H1 (cell line): Measurements from ENCODE around the gene PLCZ1. TPM values are rescaled to one million over a fixed set of nuclear protein-coding genes. Genes with fewer than 3 reads are reported as not detected.
A peak's percentile ranks its signal among the peaks of the same experiment; 100 is the strongest.

ENCODE experiments used
- CTCF ChIA-PET: fragments of 300-600 bp; sonication (Branson Sonifier 250); formaldehyde crosslinking; loops from one replicate; lab custom pipeline; 2021; ENCODE audit not compliant: partially characterized antibody; lab: Charles Lee
- POLR2A ChIA-PET: fragments of 300-600 bp; sonication (Branson Sonifier 250); formaldehyde crosslinking; loops from one replicate; lab custom pipeline; 2021; ENCODE audit warnings: inconsistent platforms; ENCODE audit not compliant: partially characterized antibody; lab: Charles Lee
- DNase-seq, 2 experiments: peaks; one replicate each; pipeline versions ENCODE4 v3.0.0 to v3.0.0-alpha.2; 2010 to 2022; ENCODE audit warnings: low spot score in 2 of 2, low read depth in 1 of 2, mixed read lengths in 1 of 2
- FAIRE-seq: peaks from 2 replicates; lab custom pipeline; 2011; peaks lifted over from hg19 to GRCh38; lab: Jason Lieb, UNC
- H2AFZ ChIP-seq: 2 replicates; pipeline ENCODE4 v1.8.1; 2012; ENCODE audit warnings: low read length, inconsistent platforms
- H2AK5ac ChIP-seq: 2 replicates; pipeline ENCODE4 v1.6.1; 2013; ENCODE audit warnings: low read depth, low read length
- H2BK120ac ChIP-seq: replicated peaks from 2 replicates; pipeline ENCODE3; 2013; ENCODE audit warnings: low read depth, low read length, inconsistent platforms
- H2BK12ac ChIP-seq: 2 replicates; pipeline ENCODE4 v1.6.1; 2013; ENCODE audit warnings: low read depth, low read length
- H2BK15ac ChIP-seq: 2 replicates; pipeline ENCODE4 v1.6.1; 2013; ENCODE audit warnings: low read length
- H2BK20ac ChIP-seq: 2 replicates; pipeline ENCODE4 v1.6.1; 2013; ENCODE audit warnings: low read length
- H2BK5ac ChIP-seq: 2 replicates; pipeline ENCODE4 v1.6.1; 2013; ENCODE audit warnings: low read depth, low read length
- H3K14ac ChIP-seq: 2 replicates; pipeline ENCODE4 v1.6.1; 2013; ENCODE audit warnings: inconsistent platforms; ENCODE audit not compliant: insufficient read length
- H3K18ac ChIP-seq: 2 replicates; pipeline ENCODE4 v1.6.1; 2013; ENCODE audit warnings: low read length; ENCODE audit errors: extremely low read depth
- H3K23ac ChIP-seq: 2 replicates; pipeline ENCODE4 v1.6.1; 2013; ENCODE audit warnings: inconsistent platforms; ENCODE audit not compliant: insufficient read length
- H3K23me2 ChIP-seq: 2 replicates; pipeline ENCODE4 v1.6.1; 2013; ENCODE audit warnings: low read depth, low read length
- H3K27ac ChIP-seq: 2 replicates; pipeline ENCODE4 v1.6.1; 2011; ENCODE audit warnings: low read depth, low read length, inconsistent platforms
- H3K27me3 ChIP-seq, 4 experiments: replicated peaks in 1 of 4; 1 replicate in 1 of 4; 2 replicates in 3 of 4; pipeline versions ENCODE4 v1.6.1 to v1.8.1; 2011 to 2013; ENCODE audit warnings: low read length in 3 of 4, mild to moderate bottlenecking in 3 of 4, inconsistent platforms in 2 of 4, mixed read lengths in 2 of 4, moderate library complexity in 1 of 4; ENCODE audit not compliant: control insufficient read depth in 3 of 4, insufficient read depth in 3 of 4; ENCODE audit errors: extremely low read depth in 1 of 4
- H3K36me3 ChIP-seq, 4 experiments: 2 replicates each; pipeline versions ENCODE4 v1.6.1 to v1.8.1; 2011 to 2013; ENCODE audit warnings: mild to moderate bottlenecking in 4 of 4, low read length in 3 of 4, moderate library complexity in 2 of 4, control low read depth in 1 of 4, inconsistent platforms in 1 of 4; ENCODE audit not compliant: insufficient read depth in 4 of 4, control insufficient read depth in 2 of 4
- H3K4ac ChIP-seq: replicated peaks from 2 replicates; pipeline ENCODE3; 2013; ENCODE audit warnings: low read length, low read depth, mixed read lengths, inconsistent platforms; ENCODE audit not compliant: insufficient read length
- H3K4me1 ChIP-seq, 4 experiments: replicated peaks in 1 of 4; 1 replicate in 1 of 4; 2 replicates in 3 of 4; pipeline versions ENCODE4 v1.6.1 to v1.8.1; 2011 to 2013; ENCODE audit warnings: low read length in 3 of 4, inconsistent platforms in 2 of 4, mixed read lengths in 1 of 4; ENCODE audit not compliant: insufficient read depth in 4 of 4, control insufficient read depth in 3 of 4
- H3K4me2 ChIP-seq, 2 experiments: 2 replicates each; pipeline versions ENCODE4 v1.6.1 to v1.8.1; 2011 to 2013; ENCODE audit warnings: low read depth in 2 of 2, low read length in 2 of 2, control low read depth in 1 of 2, inconsistent platforms in 1 of 2, mild to moderate bottlenecking in 1 of 2; ENCODE audit not compliant: insufficient read depth in 1 of 2
- H3K4me3 ChIP-seq, 4 experiments: fragments of 200-600, 300-600 bp in 1 of 4; sonication (generic), shearing (Covaris generic), sonication (Bioruptor Twin) in 1 of 4; 2 replicates each; pipeline versions ENCODE4 v1.5.1 to v1.8.1; 2011 to 2016; ENCODE audit warnings: low read length in 4 of 4, low read depth in 3 of 4, control low read depth in 2 of 4, inconsistent platforms in 2 of 4, mild to moderate bottlenecking in 2 of 4, mixed read lengths in 1 of 4, moderate library complexity in 1 of 4; ENCODE audit not compliant: insufficient read depth in 2 of 4; ENCODE audit errors: extremely low read depth in 1 of 4
- H3K56ac ChIP-seq: replicated peaks from 2 replicates; pipeline ENCODE3; 2013; ENCODE audit warnings: low read depth, mild to moderate bottlenecking, mixed read lengths, low read length, inconsistent platforms; ENCODE audit not compliant: insufficient read length
- H3K79me1 ChIP-seq: 2 replicates; pipeline ENCODE4 v1.6.1; 2013; ENCODE audit warnings: low read depth, low read length, control low read depth
- H3K79me2 ChIP-seq, 2 experiments: 2 replicates each; pipeline versions ENCODE4 v1.6.1 to v1.8.1; 2012 to 2013; ENCODE audit warnings: low read length in 2 of 2, mild to moderate bottlenecking in 2 of 2, inconsistent platforms in 1 of 2; ENCODE audit not compliant: insufficient read depth in 2 of 2, control insufficient read depth in 1 of 2
- H3K9ac ChIP-seq, 4 experiments: replicated peaks in 1 of 4; 1 replicate in 1 of 4; 2 replicates in 3 of 4; pipeline versions ENCODE4 v1.6.1 to v1.8.1; 2011 to 2013; ENCODE audit warnings: low read depth in 3 of 4, low read length in 3 of 4, control low read depth in 2 of 4, mild to moderate bottlenecking in 2 of 4, moderate library complexity in 2 of 4, inconsistent platforms in 1 of 4; ENCODE audit errors: extremely low read depth in 1 of 4
- H3K9me3 ChIP-seq, 2 experiments: 2 replicates each; pipeline versions ENCODE4 v1.6.1 to v1.8.1; 2012 to 2013; ENCODE audit warnings: mild to moderate bottlenecking in 2 of 2, moderate library complexity in 2 of 2, control low read depth in 1 of 2, inconsistent platforms in 1 of 2, low read depth in 1 of 2, low read length in 1 of 2, mixed read lengths in 1 of 2; ENCODE audit not compliant: insufficient read depth in 2 of 2
- H4K20me1 ChIP-seq, 2 experiments: replicated peaks in 1 of 2; 2 replicates each; pipeline versions ENCODE3 to v1.8.1; 2011 to 2013; ENCODE audit warnings: inconsistent platforms in 2 of 2, low read length in 2 of 2, mild to moderate bottlenecking in 1 of 2; ENCODE audit not compliant: insufficient read depth in 2 of 2, control insufficient read depth in 1 of 2
- H4K5ac ChIP-seq: 2 replicates; pipeline ENCODE4 v1.6.1; 2013; ENCODE audit warnings: low read length, low read depth, mixed read lengths, inconsistent platforms; ENCODE audit not compliant: insufficient read length
- H4K8ac ChIP-seq: 2 replicates; pipeline ENCODE4 v1.8.0; 2013; ENCODE audit warnings: mild to moderate bottlenecking, moderate library complexity, low read length, inconsistent platforms; ENCODE audit not compliant: insufficient read depth; ENCODE audit errors: extremely low read depth
- H4K91ac ChIP-seq: replicated peaks from 2 replicates; pipeline ENCODE3; 2013; ENCODE audit warnings: low read length, mixed read lengths, inconsistent platforms; ENCODE audit not compliant: insufficient read length
- ASH2L ChIP-seq: fragments of 200-600, 300-600 bp; sonication (generic); IDR thresholded peaks from one replicate; pipeline ENCODE4 v1.7.1; 2017; ENCODE audit warnings: low read length
- EGR1 ChIP-seq: IDR thresholded peaks from 2 replicates; pipeline ENCODE4 v1.6.1; 2011; ENCODE audit warnings: low read depth, low read length, borderline replicate concordance
- EZH2 ChIP-seq: fragments of 200-600 bp; sonication (generic); IDR thresholded peaks from 2 replicates; pipeline ENCODE4 v1.7.1; 2012; ENCODE audit warnings: low read depth, mild to moderate bottlenecking, moderate library complexity, low read length, inconsistent platforms; ENCODE audit not compliant: severe bottlenecking
- GABPA ChIP-seq: IDR thresholded peaks from 2 replicates; pipeline ENCODE4 v1.6.1; 2011; ENCODE audit warnings: mild to moderate bottlenecking, low read length, moderate library complexity, borderline replicate concordance; ENCODE audit not compliant: insufficient read depth
- GTF2F1 ChIP-seq: IDR thresholded peaks from 2 replicates; pipeline ENCODE4 v1.6.1; 2012; ENCODE audit warnings: low read depth, low read length, improper control_type of control experiment, borderline replicate concordance
- KDM5A ChIP-seq: fragments of 200-600 bp; IDR thresholded peaks from 2 replicates; pipeline ENCODE4 v1.7.1; 2012; ENCODE audit warnings: mild to moderate bottlenecking, low read length, inconsistent platforms, mixed read lengths
- NANOG ChIP-seq: IDR thresholded peaks from 2 replicates; pipeline ENCODE4 v1.6.1; 2011; ENCODE audit warnings: low read length, low read depth, mild to moderate bottlenecking, inconsistent platforms; ENCODE audit not compliant: insufficient read depth, poor library complexity, severe bottlenecking
- POLR2AphosphoS5 ChIP-seq: IDR thresholded peaks from 2 replicates; pipeline ENCODE4 v1.6.1; 2011; ENCODE audit warnings: low read depth, low read length
- RNF2 ChIP-seq: fragments of 200-900, 300-1000 bp; sonication (generic); IDR thresholded peaks from 2 replicates; pipeline ENCODE4 v1.7.1; 2016; ENCODE audit warnings: borderline replicate concordance, low read depth, mild to moderate bottlenecking, antibody characterized with exemption, low read length; ENCODE audit not compliant: poor library complexity, severe bottlenecking; ENCODE audit errors: missing control alignments
- SIRT6 ChIP-seq: IDR thresholded peaks from one replicate; pipeline ENCODE4 v1.7.1; 2012; ENCODE audit warnings: low read length, inconsistent platforms
- SP1 ChIP-seq: IDR thresholded peaks from 2 replicates; pipeline ENCODE4 v1.6.1; 2011; ENCODE audit warnings: low read depth, low read length
- YY1 ChIP-seq: IDR thresholded peaks from 2 replicates; pipeline ENCODE4 v1.6.1; 2011; ENCODE audit warnings: low read depth, mild to moderate bottlenecking, low read length
- ZNF274 ChIP-seq: IDR thresholded peaks from 2 replicates; pipeline ENCODE4 v1.7.0; 2012; ENCODE audit warnings: low read length, borderline replicate concordance; ENCODE audit errors: extremely low read depth
- WGBS, 2 experiments: shearing (Covaris generic) in 1 of 2; methylation state at CpG; one replicate each; pipeline versions ENCODE4 v1.1.6 to v1.1.7; 2013 to 2015; ENCODE audit warnings: low lambda C conversion rate in 2 of 2, mixed read lengths in 2 of 2, inconsistent platforms in 1 of 2, low coverage in 1 of 2, missing lambda C conversion rate in 1 of 2; ENCODE audit not compliant: insufficient replicate concordance in 2 of 2, insufficient coverage in 1 of 2, insufficient read length in 1 of 2; ENCODE audit errors: extremely low coverage in 1 of 2, missing lambda C conversion rate in 1 of 2; 5-methylcytosine and 5-hydroxymethylcytosine counted together
- polyA plus RNA-seq, 7 experiments: library from polyadenylated mRNA; depleted of rRNA in 3 of 7; stranded (reverse) in 5 of 7; unstranded in 2 of 7; fragments of >200 nt in 5 of 7; fragments of 200-250 nt in 2 of 7; gene quantifications; 1 replicate in 5 of 7; 2 replicates in 1 of 7; 4 replicates in 1 of 7; pipeline versions ENCODE4 v1.2.1 to v1.2.3, GENCODE V29; 2011 to 2013; ENCODE audit warnings: missing spikeins in 2 of 7, mixed read lengths in 2 of 7
- total RNA-seq: library from RNA; stranded (reverse); fragmentation: NEBNext Ultra II Directional; extraction: Animal tissue kit (Norgen Biotek cat#: 25700); gene quantifications from 2 replicates; pipeline ENCODE4 v1.2.1, GENCODE V29; 2021

PLCZ1 gene
- total and polyA plus RNA-seq, 2 of the 8 experiments (the other 6 are each of a cell fraction or from before 2014, with no cell fraction given) = not detected

- Histone ChIP-seq H2BK12ac (no peak overlapping the region), H2BK120ac (peak overlapping the region; percentile 19), H3K14ac (no peak overlapping the region), H3K23me2 (no peaks in the 10 kb centered on the region), H3K27ac (no peak overlapping the region), H3K27me3 (peaks cover 0 to 1% (median 0%) of the 10 kb centered on the region in 4 experiments; a peak in 1 of 7 replicates), H3K4ac (no peak overlapping the region), H3K18ac (no peak overlapping the region), H2BK5ac (no peak overlapping the region), H4K20me1 (no peaks in the 10 kb centered on the region)
- TF ChIP-seq YY1 (no peak), EGR1 (no peak), ZNF274 (no peak), RNF2 (no peak), ASH2L (no peak), GTF2F1 (no peak), EZH2 (no peak), KDM5A (no peak), NANOG (no peak), SIRT6 (no peak), GABPA (no peak), SP1 (no peak), POLR2AphosphoS5 (no peak)
- TF ChIP-seq, all 59 proteins: peak for 0
- no peak overlapping the region for H3K4me2 ChIP-seq
- no peak overlapping the region for H4K5ac ChIP-seq
- no peak overlapping the region for H2AK5ac ChIP-seq
- no peak overlapping the region for H2BK15ac ChIP-seq
- no peaks in the 10 kb centered on the region for H3K79me1 ChIP-seq
- no peak overlapping the region for H3K4me3 ChIP-seq
- DNase-seq (no peak), FAIRE-seq (no peak)
- no peak overlapping the region for H2AFZ ChIP-seq
- WGBS, 2 experiments = 100% methylated on average over 2 of the region's 2 CpGs; no CpG with 5 or more reads in 1 of the 2 experiments
- ChIA-PET POLR2A (no interaction called here), CTCF (interaction anchor here (0.5 to 0.8 kb wide), 3 partner anchors 28 to 128 kb away, joined by 3 read pairs; no protein-coding TSS in a partner anchor)
- H3K79me2 ChIP-seq = no peaks in the 10 kb centered on the region
- H3K9me3 ChIP-seq = no peaks in the 10 kb centered on the region
- no peak overlapping the region for H2BK20ac ChIP-seq
- no peaks in the 10 kb centered on the region for H3K36me3 ChIP-seq
- H3K9ac ChIP-seq = no peak overlapping the region
- no peak overlapping the region for H3K56ac ChIP-seq
- H4K91ac ChIP-seq = no peak overlapping the region
- peaks cover 0 to 8% (median under 1%) of the 10 kb centered on the region in 4 experiments; a peak in 3 of 7 replicates for H3K4me1 ChIP-seq
- no peak overlapping the region for H4K8ac ChIP-seq
- H3K23ac ChIP-seq = no peak overlapping the region
Measured at GRCh38 chr12:18683327-18684013, 54.3 kb downstream of the PLCZ1 start.
